GM12892 (cell line): Measurements from ENCODE around the gene PSMG3.

Experiments
- POLR2A ChIP-seq: IDR thresholded peaks from 2 replicates; pipeline ENCODE4 v1.6.1; 2011; ENCODE audit warnings: low read depth, low read length, control low read depth
- TAF1 ChIP-seq: IDR thresholded peaks from 2 replicates; pipeline ENCODE4 v1.6.1; 2011; ENCODE audit warnings: low read depth, mild to moderate bottlenecking, control low read depth, low read length, borderline replicate concordance

DNA sequence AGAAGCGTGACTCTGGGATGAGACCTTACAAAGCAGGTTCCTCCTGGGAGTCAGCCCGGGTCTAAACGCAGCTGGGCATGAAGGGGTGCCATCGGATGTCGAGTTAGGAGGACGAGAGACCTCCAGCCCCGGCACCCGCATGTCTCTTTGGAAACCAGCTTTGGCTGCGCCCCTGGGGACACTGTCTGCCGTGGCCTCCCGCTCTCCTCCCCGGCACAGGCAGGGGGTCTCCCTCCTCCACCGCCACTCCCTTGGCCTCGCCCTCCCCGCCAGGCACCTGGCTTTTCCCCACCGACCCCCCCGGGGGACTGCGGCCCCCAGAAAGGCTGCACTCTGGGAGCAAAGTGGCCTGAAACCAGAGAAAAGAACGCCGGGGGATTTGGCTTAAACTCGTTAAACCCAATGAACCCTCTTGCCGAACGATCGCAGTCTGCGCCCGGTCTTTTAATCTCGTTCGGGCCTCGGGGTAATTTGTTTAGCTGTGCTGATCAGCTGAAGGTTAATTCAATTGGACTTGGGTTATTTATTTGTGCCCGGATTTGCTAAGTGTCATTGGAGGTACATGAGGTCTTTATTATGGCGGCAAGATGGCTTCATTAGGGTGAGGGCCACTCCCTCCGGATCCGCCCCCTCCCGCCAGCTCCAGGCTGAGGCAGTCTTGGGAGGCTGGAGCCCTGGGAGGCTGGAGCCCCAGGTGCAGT lies 16.4 kb upstream of the PSMG3 start:
- TF ChIP-seq POLR2A (no peak), TAF1 (no peak)
